HEK293 (cell line): ENCODE data around the gene LDLRAD4.

Source experiments
- TRIM28 ChIP-seq: IDR thresholded peaks from 2 replicates; pipeline ENCODE4 v1.6.1; 2011; ENCODE audit warnings: low read length, control low read depth, borderline replicate concordance
- ZEB2 ChIP-seq: fragments of 450-650 bp; formaldehyde crosslinking; IDR thresholded peaks from 2 replicates; pipeline ENCODE4 v1.5.1; 2016; ENCODE audit warnings: missing biosample characterization, missing genetic modification characterization
- ZNF394 ChIP-seq: fragments of 450-650 bp; formaldehyde crosslinking; IDR thresholded peaks from 2 replicates; pipeline ENCODE4 v1.5.1; 2016; ENCODE audit warnings: missing biosample characterization, missing genetic modification characterization, mild to moderate bottlenecking, moderate library complexity, borderline replicate concordance
- ZNF792 ChIP-seq: fragments of 450-650 bp; formaldehyde crosslinking; IDR thresholded peaks from 2 replicates; pipeline ENCODE4 v1.5.1; 2016; ENCODE audit warnings: missing biosample characterization, missing genetic modification characterization
- TF ChIP-seq, protein P1 (sequence below): fragments of 450-650 bp; formaldehyde crosslinking; IDR thresholded peaks from 2 replicates; pipeline ENCODE4 v1.5.1; 2016; ENCODE audit warnings: missing biosample characterization, missing genetic modification characterization

DNA sequence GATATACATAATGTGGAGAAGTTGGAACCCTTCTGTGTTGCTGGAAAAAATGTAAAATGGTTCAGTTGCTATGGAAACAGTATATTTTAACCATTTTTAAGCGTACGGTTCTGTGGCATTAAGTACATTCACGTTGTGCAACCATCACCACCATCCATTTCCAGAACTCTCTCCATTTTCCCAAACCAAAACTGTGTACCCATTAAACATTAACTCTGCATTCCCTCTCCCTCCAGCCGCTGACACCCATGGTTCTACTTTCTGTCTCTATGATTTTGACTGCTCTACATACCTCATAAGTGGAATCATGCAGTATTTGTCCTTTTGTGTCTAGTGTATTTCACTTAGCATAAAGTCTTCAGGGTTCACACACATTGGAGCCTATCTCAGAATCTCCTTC, 67.3 kb downstream of the LDLRAD4 start:
- TF ChIP-seq TRIM28 (no peak), ZEB2 (tag by site-specific recombination) (no peak), ZNF394 (no peak), ZNF792 (tag by site-specific recombination) (no peak)
- TF ChIP-seq, protein P1, sequence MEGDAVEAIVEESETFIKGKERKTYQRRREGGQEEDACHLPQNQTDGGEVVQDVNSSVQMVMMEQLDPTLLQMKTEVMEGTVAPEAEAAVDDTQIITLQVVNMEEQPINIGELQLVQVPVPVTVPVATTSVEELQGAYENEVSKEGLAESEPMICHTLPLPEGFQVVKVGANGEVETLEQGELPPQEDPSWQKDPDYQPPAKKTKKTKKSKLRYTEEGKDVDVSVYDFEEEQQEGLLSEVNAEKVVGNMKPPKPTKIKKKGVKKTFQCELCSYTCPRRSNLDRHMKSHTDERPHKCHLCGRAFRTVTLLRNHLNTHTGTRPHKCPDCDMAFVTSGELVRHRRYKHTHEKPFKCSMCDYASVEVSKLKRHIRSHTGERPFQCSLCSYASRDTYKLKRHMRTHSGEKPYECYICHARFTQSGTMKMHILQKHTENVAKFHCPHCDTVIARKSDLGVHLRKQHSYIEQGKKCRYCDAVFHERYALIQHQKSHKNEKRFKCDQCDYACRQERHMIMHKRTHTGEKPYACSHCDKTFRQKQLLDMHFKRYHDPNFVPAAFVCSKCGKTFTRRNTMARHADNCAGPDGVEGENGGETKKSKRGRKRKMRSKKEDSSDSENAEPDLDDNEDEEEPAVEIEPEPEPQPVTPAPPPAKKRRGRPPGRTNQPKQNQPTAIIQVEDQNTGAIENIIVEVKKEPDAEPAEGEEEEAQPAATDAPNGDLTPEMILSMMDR (tag by site-specific recombination) = no peak
